ENCODE data around the gene PMFBP1. TPM values are rescaled to one million over a fixed set of nuclear protein-coding genes. Genes with fewer than 3 reads are reported as not detected.

PMFBP1 gene
- total RNA-seq = 1.6 TPM

- peak in 2 of 3 donors; percentile 65 to 83 for DNase-seq (ENCODE audit: low read depth in 2 of 3, low spot score in 2 of 3)
Measured at GRCh38 chr16:72172105-72173034, at the start of gene PMFBP1. Gene PMFBP1 (minus strand): TSS chr16:72172155. CDS start chr16:72171208, 947 bp downstream.

- no peak for DNase-seq (ENCODE audit: low read depth in 2 of 3, low spot score in 2 of 3)
Measured at GRCh38 chr16:72221630-72222024, 49.7 kb upstream of the PMFBP1 start.

GRCh38 chr16:72220875-72221629 lies 49.1 kb upstream of the PMFBP1 start:
- DNase-seq (ENCODE audit: low read depth in 2 of 3, low spot score in 2 of 3) = no peak

- DNase-seq (ENCODE audit: low read depth in 2 of 3, low spot score in 2 of 3) = no peak
Measured at GRCh38 chr16:72219282-72219681, 47.3 kb upstream of the PMFBP1 start.

GRCh38 chr16:72216767-72217166 lies 44.8 kb upstream of the PMFBP1 start:
- no peak for DNase-seq (ENCODE audit: low read depth in 2 of 3, low spot score in 2 of 3)

DNA sequence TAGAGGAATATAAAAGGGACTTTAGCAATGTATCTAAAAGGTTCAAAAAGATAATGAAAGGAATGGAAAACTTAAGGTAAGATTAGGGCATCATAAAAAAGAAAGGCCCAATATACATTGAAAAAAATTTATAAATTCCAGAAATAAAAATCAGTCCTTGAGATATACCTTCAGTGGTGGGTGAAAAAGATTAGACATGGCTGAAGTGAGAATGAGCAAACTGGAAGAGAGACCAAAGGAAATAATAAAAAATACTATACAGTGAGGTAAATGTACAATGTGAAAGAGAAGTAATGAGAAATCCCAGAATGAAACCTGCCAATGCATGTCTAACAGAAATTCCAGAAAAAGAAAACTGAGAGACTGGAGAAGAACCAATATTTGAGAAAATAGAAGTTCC lies 42.9 kb upstream of the PMFBP1 start:
- DNase-seq (ENCODE audit: low read depth in 2 of 3, low spot score in 2 of 3) = no peak

DNA sequence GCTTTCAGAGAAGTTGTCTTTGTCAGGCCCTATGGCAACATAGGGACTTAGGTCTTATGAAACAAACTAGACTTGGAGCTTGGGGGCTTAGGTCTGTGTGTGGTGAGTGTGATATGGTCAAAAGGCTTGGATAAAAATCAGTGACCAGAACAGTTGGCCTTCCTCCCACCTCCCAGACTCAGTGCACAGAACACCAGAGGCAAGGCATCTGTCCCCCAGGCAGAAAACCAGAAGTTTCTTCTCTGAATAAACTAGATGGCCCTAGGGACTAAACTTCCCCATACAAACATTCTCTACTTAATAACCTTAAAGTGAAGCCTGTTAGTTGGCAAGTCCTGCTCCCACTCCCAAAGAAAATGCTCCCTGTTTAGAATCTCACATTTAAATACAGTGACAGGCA lies 39.2 kb upstream of the PMFBP1 start:
- DNase-seq (ENCODE audit: low read depth in 2 of 3, low spot score in 2 of 3) = no peak

DNA sequence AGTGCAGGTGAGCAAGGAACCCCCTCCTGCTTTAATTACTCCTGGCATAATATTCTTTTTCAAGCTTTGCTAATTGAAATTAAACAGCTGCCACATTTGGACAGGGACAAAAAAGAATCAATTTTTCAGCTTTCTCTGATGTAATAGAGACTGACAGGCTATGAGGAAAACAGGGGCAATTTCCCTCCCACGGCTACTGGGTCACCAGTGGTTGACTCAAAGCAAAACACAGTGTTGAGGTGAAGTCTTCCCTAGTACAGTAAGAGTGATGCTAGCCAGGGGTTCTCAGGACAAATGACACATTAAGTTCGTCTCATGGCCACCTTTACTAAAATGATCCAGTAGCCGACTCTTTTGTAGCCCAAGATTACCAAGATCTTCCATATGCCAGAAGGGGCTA lies 38.6 kb upstream of the PMFBP1 start:
- DNase-seq (ENCODE audit: low read depth in 2 of 3, low spot score in 2 of 3) = no peak

DNA sequence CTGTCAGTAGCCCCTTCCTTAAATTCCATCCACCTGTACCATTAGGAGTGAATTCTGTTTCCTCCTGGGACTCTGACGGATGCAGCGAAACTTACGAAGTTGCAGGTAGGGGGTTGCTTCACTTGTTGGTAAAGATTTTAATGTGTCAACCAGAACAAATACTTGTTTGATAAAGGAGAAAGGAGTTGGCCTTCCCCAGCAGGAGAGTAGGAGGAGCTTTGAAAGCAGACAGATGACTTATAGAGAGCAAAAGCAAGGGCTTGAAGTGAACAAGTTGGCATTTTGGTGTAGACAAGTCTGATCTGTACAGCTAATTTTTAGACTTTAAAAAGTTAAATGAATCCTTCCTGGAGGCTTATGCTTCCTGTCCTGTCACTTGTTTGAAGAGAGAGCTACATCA lies 38.1 kb upstream of the PMFBP1 start:
- no peak for DNase-seq (ENCODE audit: low read depth in 2 of 3, low spot score in 2 of 3)

DNA sequence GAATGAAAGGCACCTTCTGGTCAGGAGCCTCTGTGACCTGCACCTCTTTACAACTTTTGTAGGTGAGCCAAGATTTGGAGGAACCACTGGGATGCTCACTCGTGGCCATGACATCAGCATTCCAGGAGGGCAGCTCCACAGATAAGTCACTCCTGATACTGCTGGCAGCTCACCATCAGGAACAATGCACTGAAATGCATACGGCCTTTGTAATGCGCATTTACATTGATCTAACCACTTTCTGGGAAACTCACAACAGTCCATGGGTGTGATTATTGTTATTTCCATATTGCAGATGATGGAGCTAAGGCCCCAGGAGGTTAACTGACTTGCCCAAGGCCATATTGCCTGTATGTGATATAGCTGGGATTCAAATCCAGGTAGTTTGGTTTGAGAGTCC lies 34.3 kb upstream of the PMFBP1 start:
- no peak for DNase-seq (ENCODE audit: low read depth in 2 of 3, low spot score in 2 of 3)

- DNase-seq (ENCODE audit: low read depth in 2 of 3, low spot score in 2 of 3) = peak in 2 of 3 donors; percentile 73 to 80
Measured at GRCh38 chr16:72203401-72203800, 31.4 kb upstream of the PMFBP1 start.

GRCh38 chr16:72202014-72202413 lies 30.1 kb upstream of the PMFBP1 start:
- no peak for DNase-seq (ENCODE audit: low read depth in 2 of 3, low spot score in 2 of 3)

- no peak for DNase-seq (ENCODE audit: low read depth in 2 of 3, low spot score in 2 of 3)
Measured at GRCh38 chr16:72201387-72201786, 29.4 kb upstream of the PMFBP1 start.

DNA sequence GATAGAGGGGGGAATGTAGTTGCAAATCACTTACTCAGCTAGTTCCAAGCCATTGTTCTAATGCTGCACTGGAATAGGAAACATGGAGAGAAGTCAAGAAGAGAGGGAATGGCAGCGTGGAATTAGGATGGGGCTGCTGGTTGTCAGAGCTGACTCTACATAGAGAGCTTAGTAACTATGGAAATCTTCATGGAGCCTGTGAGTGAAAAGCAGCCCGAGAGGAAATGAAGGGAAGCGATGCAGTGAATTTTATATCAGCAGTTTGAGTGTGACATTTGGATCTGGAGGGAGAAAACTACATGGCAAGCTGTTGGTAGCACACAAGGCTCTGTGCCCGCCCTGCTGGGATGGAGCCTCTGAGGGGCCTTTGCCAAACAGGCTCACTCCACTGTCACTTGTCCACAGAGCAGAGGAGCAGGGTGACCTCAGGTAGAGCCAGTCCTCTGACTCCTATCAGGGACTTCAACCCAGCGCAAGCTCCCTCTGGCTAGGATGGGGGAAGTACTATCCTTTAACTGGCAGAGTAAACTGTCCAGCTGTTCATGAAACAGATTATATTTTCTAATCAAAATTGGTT lies 27.9 kb upstream of the PMFBP1 start:
- DNase-seq (ENCODE audit: low read depth in 2 of 3, low spot score in 2 of 3) = no peak

GRCh38 chr16:72198771-72199201 lies 26.8 kb upstream of the PMFBP1 start:
- DNase-seq (ENCODE audit: low read depth in 2 of 3, low spot score in 2 of 3) = no peak

DNA sequence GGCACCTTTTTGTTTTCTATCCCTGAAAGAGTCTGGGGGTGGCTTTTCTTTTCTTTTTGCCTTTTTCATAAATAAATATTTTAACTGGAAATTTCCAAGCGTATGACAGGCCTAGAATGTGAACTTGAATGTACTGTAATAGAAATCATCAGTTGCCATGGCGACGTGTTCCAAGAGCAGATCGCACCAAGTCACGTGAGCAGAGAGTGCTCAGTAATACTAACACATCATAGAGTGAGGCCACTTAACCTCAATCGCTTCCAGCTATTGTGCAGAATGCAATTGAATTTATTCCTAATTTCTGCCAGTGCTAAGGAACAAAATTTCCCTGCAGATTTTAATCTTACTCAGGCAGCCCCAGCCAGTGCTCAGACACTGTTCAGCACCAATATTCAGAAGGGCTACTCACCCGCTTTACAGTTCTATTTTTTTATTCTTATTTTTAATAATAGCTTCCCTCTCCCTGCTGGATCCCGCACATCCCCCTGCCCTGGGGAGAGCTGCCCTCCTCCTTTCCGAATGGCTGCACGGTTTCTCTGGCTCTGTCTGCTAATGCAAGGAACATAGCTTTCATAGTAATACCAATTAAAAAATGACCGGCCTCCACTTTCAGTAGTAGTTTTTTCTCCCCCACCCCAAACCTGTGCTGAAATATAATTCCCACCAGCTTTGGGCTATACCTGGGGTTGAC lies 26.2 kb upstream of the PMFBP1 start:
- no peak for DNase-seq (ENCODE audit: low read depth in 2 of 3, low spot score in 2 of 3)

- no peak for DNase-seq (ENCODE audit: low read depth in 2 of 3, low spot score in 2 of 3)
Measured at GRCh38 chr16:72197545-72197944, 25.6 kb upstream of the PMFBP1 start.

DNA sequence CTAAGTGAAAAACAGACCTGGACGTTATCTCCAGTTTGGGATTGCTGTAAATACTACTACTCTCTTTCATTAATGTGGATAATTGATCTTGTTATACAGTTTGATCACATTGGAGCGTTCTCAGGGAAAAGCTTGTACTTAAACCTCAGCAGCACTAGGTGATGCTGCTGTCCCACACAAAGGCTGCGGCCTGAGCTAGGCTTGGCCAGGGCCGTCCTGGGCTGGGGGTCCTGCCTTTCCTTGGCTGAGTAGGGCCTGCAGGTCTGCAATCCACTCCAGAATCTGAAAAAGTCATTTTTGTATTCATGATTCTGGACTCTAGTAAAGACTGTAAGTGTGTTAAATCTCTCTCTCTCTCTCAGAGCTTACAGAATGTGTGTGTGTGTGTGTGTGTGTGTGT lies 23.7 kb upstream of the PMFBP1 start:
- no peak for DNase-seq (ENCODE audit: low read depth in 2 of 3, low spot score in 2 of 3)

DNA sequence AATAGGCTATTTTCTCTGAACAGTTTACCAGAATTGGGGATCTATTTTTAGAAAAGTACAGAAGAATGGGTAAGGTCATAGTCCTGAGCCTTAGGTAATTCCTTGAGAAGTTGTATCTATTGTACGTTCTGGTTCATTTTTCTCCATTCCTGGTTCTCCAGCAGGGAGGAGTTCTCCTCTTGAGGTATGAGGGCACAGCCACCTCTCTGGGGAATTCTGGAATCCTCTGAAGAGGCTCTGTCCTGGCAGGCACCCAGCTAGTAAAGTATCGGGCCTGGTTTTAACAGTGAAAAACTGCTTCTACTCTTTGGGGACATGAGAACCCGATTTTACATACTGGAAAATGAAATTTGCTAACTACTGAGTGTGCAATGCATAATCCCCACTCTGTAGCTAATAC lies 19.6 kb upstream of the PMFBP1 start:
- DNase-seq (ENCODE audit: low read depth in 2 of 3, low spot score in 2 of 3) = no peak

DNA sequence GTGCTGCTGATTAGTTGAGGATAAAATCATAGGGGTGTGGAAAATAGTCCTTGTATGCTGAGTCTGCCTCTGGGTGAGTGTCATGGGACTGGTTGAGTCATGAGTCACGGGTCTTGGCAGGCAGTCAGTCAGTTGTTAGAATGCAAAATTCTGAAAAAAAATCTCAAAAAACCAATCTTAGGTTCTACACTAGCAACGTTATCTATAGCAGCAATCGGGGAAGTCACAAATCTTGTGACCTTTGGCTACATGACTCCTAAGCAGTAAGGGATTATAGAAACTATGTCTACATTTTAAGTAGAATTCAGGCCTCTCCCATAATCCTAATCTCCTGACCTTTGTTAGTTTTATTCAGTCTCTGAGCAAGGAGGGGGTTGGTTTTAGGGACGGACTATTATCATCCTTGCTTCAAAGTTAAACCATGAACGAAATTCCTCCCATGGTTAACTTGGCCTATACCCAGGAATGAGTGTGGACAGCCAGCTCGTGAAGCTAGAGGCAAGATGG lies 18.0 kb upstream of the PMFBP1 start:
- DNase-seq (ENCODE audit: low read depth in 2 of 3, low spot score in 2 of 3) = no peak

DNA sequence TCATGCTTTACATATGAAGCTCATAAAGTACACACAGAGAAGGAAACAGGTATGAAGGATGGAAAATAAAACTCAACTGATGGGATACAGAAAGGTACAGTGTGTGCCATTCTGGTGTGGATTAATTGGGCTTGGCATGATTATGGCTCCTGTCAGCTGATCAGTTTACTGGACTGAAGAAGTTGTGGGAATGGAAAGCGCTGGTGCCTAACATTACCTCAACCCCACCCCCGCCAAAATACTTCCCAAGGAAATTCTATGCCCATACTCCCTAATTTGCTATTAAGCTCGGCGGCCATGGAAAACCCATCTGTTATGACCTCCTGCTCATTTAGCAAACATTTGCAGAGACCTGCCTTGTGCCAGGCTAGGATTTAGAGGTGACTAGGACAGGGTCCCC lies 16.6 kb upstream of the PMFBP1 start:
- no peak for DNase-seq (ENCODE audit: low read depth in 2 of 3, low spot score in 2 of 3)
